Measurements from ENCODE around the gene LASP1. TPM values are rescaled to one million over a fixed set of nuclear protein-coding genes. Genes with fewer than 3 reads are reported as not detected.

The LASP1 gene
- total and polyA plus RNA-seq, 9 donors = 40.9 to 138 (median 95.0) TPM

DNA sequence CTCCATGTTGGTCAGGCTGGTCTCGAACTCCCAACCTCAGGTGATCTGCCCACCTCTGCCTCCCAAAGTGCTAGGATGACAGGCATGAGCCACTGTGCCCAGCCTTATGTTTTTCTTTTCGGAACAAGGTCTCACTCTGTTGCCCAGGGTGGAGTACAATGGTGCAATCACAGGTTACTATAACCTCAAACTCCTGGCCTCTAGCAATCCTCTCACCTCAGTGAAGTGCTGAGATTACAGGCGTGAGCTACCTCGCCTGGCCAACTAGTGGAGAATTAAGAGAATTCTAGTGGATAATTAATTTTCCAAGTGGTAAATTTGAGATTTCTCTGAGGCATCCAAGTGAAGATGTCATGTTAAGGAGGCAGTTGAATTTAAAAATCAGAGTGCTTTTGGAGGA lies 100.3 kb downstream of the LASP1 start:
- H3K4me3 ChIP-seq = no peak overlapping the region
- H3K27me3 ChIP-seq = no peaks in the 10 kb centered on the region
- H3K9me3 ChIP-seq = no peaks in the 10 kb centered on the region
- intact Hi-C loops (cut with DNase I) = loop anchor here in 1 of 4 donors (10.0 kb wide), 1 partner anchor 205 kb away; no protein-coding TSS in a partner anchor
- no peak overlapping the region for H3K27ac ChIP-seq
- WGBS, 3 donors = 82 to 92% (median 83%) methylated on average over 4 of the region's 4 CpGs
- no peaks in the 10 kb centered on the region for H3K36me3 ChIP-seq
- TF ChIP-seq, protein P1, sequence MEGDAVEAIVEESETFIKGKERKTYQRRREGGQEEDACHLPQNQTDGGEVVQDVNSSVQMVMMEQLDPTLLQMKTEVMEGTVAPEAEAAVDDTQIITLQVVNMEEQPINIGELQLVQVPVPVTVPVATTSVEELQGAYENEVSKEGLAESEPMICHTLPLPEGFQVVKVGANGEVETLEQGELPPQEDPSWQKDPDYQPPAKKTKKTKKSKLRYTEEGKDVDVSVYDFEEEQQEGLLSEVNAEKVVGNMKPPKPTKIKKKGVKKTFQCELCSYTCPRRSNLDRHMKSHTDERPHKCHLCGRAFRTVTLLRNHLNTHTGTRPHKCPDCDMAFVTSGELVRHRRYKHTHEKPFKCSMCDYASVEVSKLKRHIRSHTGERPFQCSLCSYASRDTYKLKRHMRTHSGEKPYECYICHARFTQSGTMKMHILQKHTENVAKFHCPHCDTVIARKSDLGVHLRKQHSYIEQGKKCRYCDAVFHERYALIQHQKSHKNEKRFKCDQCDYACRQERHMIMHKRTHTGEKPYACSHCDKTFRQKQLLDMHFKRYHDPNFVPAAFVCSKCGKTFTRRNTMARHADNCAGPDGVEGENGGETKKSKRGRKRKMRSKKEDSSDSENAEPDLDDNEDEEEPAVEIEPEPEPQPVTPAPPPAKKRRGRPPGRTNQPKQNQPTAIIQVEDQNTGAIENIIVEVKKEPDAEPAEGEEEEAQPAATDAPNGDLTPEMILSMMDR (IDR thresholded peaks at IDR 0.05) = no peak
- TF ChIP-seq POLR2A (IDR thresholded peaks at IDR 0.05) = no peak
- TF ChIP-seq EP300 (IDR thresholded peaks at IDR 0.05) = no peak
- no peak for DNase-seq
- H3K4me1 ChIP-seq (ENCODE audit: insufficient read depth) = no peaks in the 10 kb centered on the region

DNA sequence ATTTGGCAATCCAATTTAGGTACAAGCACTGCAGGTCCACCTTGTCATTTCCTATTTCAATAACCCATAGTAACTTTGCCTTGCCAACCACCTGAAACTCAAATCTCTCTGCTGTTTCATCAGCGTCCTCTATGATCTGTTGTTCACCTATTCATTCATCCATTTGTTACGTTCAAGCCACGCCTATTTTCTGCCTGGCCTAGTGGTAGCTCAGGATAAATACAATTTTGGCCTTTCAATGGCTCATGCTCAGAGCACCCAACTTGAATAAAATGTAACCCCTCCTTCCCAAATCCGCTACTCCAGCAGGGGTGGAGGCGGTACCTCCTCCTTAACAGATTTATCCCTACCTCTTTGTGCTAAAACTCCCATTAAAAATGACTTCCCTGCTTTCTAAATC lies 100.9 kb downstream of the LASP1 start:
- 90 to 95% (median 94%) methylated on average over 5 of the region's 5 CpGs for WGBS, 3 donors
- Histone ChIP-seq H3K27ac (no peak overlapping the region), H3K4me1 (ENCODE audit: insufficient read depth) (no peaks in the 10 kb centered on the region), H3K27me3 (no peaks in the 10 kb centered on the region), H3K9me3 (no peaks in the 10 kb centered on the region), H3K4me3 (no peak overlapping the region), H3K36me3 (no peaks in the 10 kb centered on the region)
- intact Hi-C loops (cut with DNase I) = loop anchor here in 1 of 4 donors (10.0 kb wide), 1 partner anchor 204 kb away; no protein-coding TSS in a partner anchor
- DNase-seq = no peak
- TF ChIP-seq POLR2A (IDR thresholded peaks at IDR 0.05) = no peak
- no peak for TF ChIP-seq EP300 (IDR thresholded peaks at IDR 0.05)
- TF ChIP-seq, protein P1 (IDR thresholded peaks at IDR 0.05) = no peak

Small RNA genes within 50 kb of the gene (microRNA-seq; reads per million reads assigned to microRNA genes)
- 0.18 to 0.63 (median 0.38) reads per million in 3 donors for gene MIR4727
- gene MIR6779 = 0 reads per million in 3 donors

Small RNA genes within 50 kb of the gene (small RNA-seq; reads per million reads assigned to genes)
- gene MIR4727 = not detected
- not detected for gene MIR6779
- not detected for gene SNORA21
- not detected for gene SNORA21B

Other genes with a start within 250 kb of the LASP1 start
- 1 to 10 TPM in 3 of 7 donors, under 1 TPM in 4; 0.83 to 1.7 (median 0.86) TPM for gene EPOP, start 195.1 kb upstream of the LASP1 start, total RNA-seq
- gene EPOP, start 195.1 kb upstream of the LASP1 start, polyA plus RNA-seq = under 1 TPM; 0.50 to 0.61 TPM
- 100 to 1,000 TPM in 5 of 7 donors, 10 to 100 TPM in 2; 73.2 to 278 (median 183) TPM for gene MLLT6, start 164.8 kb upstream of the LASP1 start, total RNA-seq
- gene MLLT6, start 164.8 kb upstream of the LASP1 start, polyA plus RNA-seq = 10 to 100 TPM; 52.3 to 99.4 TPM
- 10 to 100 TPM in 5 of 7 donors, 1 to 10 TPM in 2; 6.2 to 31.1 (median 24.4) TPM for gene CISD3, start 139.7 kb upstream of the LASP1 start, total RNA-seq
- 10 to 100 TPM in 1 of 2 donors, 1 to 10 TPM in 1; 6.6 to 18.4 TPM for gene CISD3, start 139.7 kb upstream of the LASP1 start, polyA plus RNA-seq
- gene PCGF2, start 121.7 kb upstream of the LASP1 start, total RNA-seq = 10 to 100 TPM in 6 of 7 donors, 1 to 10 TPM in 1; 7.4 to 92.7 (median 63.4) TPM
- 10 to 100 TPM; 21.5 to 27.2 TPM for gene PCGF2, start 121.7 kb upstream of the LASP1 start, polyA plus RNA-seq
- 100 to 1,000 TPM in 3 of 7 donors, 10 to 100 TPM in 4; 77.0 to 145 (median 82.0) TPM for gene PSMB3, start 117.3 kb upstream of the LASP1 start, total RNA-seq
- gene PSMB3, start 117.3 kb upstream of the LASP1 start, polyA plus RNA-seq = 100 to 1,000 TPM; 106 to 138 TPM
- 10 to 100 TPM; 32.1 to 74.9 (median 66.5) TPM for gene PIP4K2B, start 70.5 kb upstream of the LASP1 start, total RNA-seq
- gene PIP4K2B, start 70.5 kb upstream of the LASP1 start, polyA plus RNA-seq = 10 to 100 TPM; 41.4 to 95.3 TPM
- 10 to 100 TPM; 16.4 to 21.6 (median 18.6) TPM for gene CWC25, start 44.7 kb upstream of the LASP1 start, total RNA-seq
- 10 to 100 TPM; 16.9 to 25.2 TPM for gene CWC25, start 44.7 kb upstream of the LASP1 start, polyA plus RNA-seq
- 1,000 to 10,000 TPM; 2,982 to 5,219 (median 3,257) TPM for gene RPL23, start 16.3 kb upstream of the LASP1 start, total RNA-seq
- gene RPL23, start 16.3 kb upstream of the LASP1 start, polyA plus RNA-seq = 1,000 to 10,000 TPM; 4,771 to 7,100 TPM
- gene FBXO47, start 97.3 kb downstream of the LASP1 start, total RNA-seq = not detected
- not detected for gene FBXO47, start 97.3 kb downstream of the LASP1 start, polyA plus RNA-seq

Measured in ovary (tissue), 9 donors.